H1 (cell line): ENCODE data around the gene SNCAIP. TPM values are rescaled to one million over a fixed set of nuclear protein-coding genes. Genes with fewer than 3 reads are reported as not detected.

Experiments used
- CTCF ChIA-PET: fragments of 300-600 bp; sonication (Branson Sonifier 250); formaldehyde crosslinking; loops from one replicate; lab custom pipeline; 2021; ENCODE audit not compliant: partially characterized antibody; lab: Charles Lee
- POLR2A ChIA-PET: fragments of 300-600 bp; sonication (Branson Sonifier 250); formaldehyde crosslinking; loops from one replicate; lab custom pipeline; 2021; ENCODE audit warnings: inconsistent platforms; ENCODE audit not compliant: partially characterized antibody; lab: Charles Lee
- DNase-seq, 2 experiments: peaks; one replicate each; pipeline versions ENCODE4 v3.0.0 to v3.0.0-alpha.2; 2010 to 2022; ENCODE audit warnings: low spot score in 2 of 2, low read depth in 1 of 2, mixed read lengths in 1 of 2
- FAIRE-seq: peaks from 2 replicates; lab custom pipeline; 2011; peaks lifted over from hg19 to GRCh38; lab: Jason Lieb, UNC
- H2AFZ ChIP-seq: 2 replicates; pipeline ENCODE4 v1.8.1; 2012; ENCODE audit warnings: low read length, inconsistent platforms
- H2AK5ac ChIP-seq: 2 replicates; pipeline ENCODE4 v1.6.1; 2013; ENCODE audit warnings: low read depth, low read length
- H2BK120ac ChIP-seq: replicated peaks from 2 replicates; pipeline ENCODE3; 2013; ENCODE audit warnings: low read depth, low read length, inconsistent platforms
- H2BK12ac ChIP-seq: 2 replicates; pipeline ENCODE4 v1.6.1; 2013; ENCODE audit warnings: low read depth, low read length
- H2BK15ac ChIP-seq: 2 replicates; pipeline ENCODE4 v1.6.1; 2013; ENCODE audit warnings: low read length
- H2BK20ac ChIP-seq: 2 replicates; pipeline ENCODE4 v1.6.1; 2013; ENCODE audit warnings: low read length
- H2BK5ac ChIP-seq: 2 replicates; pipeline ENCODE4 v1.6.1; 2013; ENCODE audit warnings: low read depth, low read length
- H3K14ac ChIP-seq: 2 replicates; pipeline ENCODE4 v1.6.1; 2013; ENCODE audit warnings: inconsistent platforms; ENCODE audit not compliant: insufficient read length
- H3K18ac ChIP-seq: 2 replicates; pipeline ENCODE4 v1.6.1; 2013; ENCODE audit warnings: low read length; ENCODE audit errors: extremely low read depth
- H3K23ac ChIP-seq: 2 replicates; pipeline ENCODE4 v1.6.1; 2013; ENCODE audit warnings: inconsistent platforms; ENCODE audit not compliant: insufficient read length
- H3K23me2 ChIP-seq: 2 replicates; pipeline ENCODE4 v1.6.1; 2013; ENCODE audit warnings: low read depth, low read length
- H3K27ac ChIP-seq: 2 replicates; pipeline ENCODE4 v1.6.1; 2011; ENCODE audit warnings: low read depth, low read length, inconsistent platforms
- H3K27me3 ChIP-seq, 4 experiments: replicated peaks in 1 of 4; 1 replicate in 1 of 4; 2 replicates in 3 of 4; pipeline versions ENCODE4 v1.6.1 to v1.8.1; 2011 to 2013; ENCODE audit warnings: low read length in 3 of 4, mild to moderate bottlenecking in 3 of 4, inconsistent platforms in 2 of 4, mixed read lengths in 2 of 4, moderate library complexity in 1 of 4; ENCODE audit not compliant: control insufficient read depth in 3 of 4, insufficient read depth in 3 of 4; ENCODE audit errors: extremely low read depth in 1 of 4
- H3K36me3 ChIP-seq, 4 experiments: 2 replicates each; pipeline versions ENCODE4 v1.6.1 to v1.8.1; 2011 to 2013; ENCODE audit warnings: mild to moderate bottlenecking in 4 of 4, low read length in 3 of 4, moderate library complexity in 2 of 4, control low read depth in 1 of 4, inconsistent platforms in 1 of 4; ENCODE audit not compliant: insufficient read depth in 4 of 4, control insufficient read depth in 2 of 4
- H3K4ac ChIP-seq: replicated peaks from 2 replicates; pipeline ENCODE3; 2013; ENCODE audit warnings: low read length, low read depth, mixed read lengths, inconsistent platforms; ENCODE audit not compliant: insufficient read length
- H3K4me1 ChIP-seq, 4 experiments: replicated peaks in 1 of 4; 1 replicate in 1 of 4; 2 replicates in 3 of 4; pipeline versions ENCODE4 v1.6.1 to v1.8.1; 2011 to 2013; ENCODE audit warnings: low read length in 3 of 4, inconsistent platforms in 2 of 4, mixed read lengths in 1 of 4; ENCODE audit not compliant: insufficient read depth in 4 of 4, control insufficient read depth in 3 of 4
- H3K4me2 ChIP-seq, 2 experiments: 2 replicates each; pipeline versions ENCODE4 v1.6.1 to v1.8.1; 2011 to 2013; ENCODE audit warnings: low read depth in 2 of 2, low read length in 2 of 2, control low read depth in 1 of 2, inconsistent platforms in 1 of 2, mild to moderate bottlenecking in 1 of 2; ENCODE audit not compliant: insufficient read depth in 1 of 2
- H3K4me3 ChIP-seq, 4 experiments: fragments of 200-600, 300-600 bp in 1 of 4; sonication (generic), shearing (Covaris generic), sonication (Bioruptor Twin) in 1 of 4; 2 replicates each; pipeline versions ENCODE4 v1.5.1 to v1.8.1; 2011 to 2016; ENCODE audit warnings: low read length in 4 of 4, low read depth in 3 of 4, control low read depth in 2 of 4, inconsistent platforms in 2 of 4, mild to moderate bottlenecking in 2 of 4, mixed read lengths in 1 of 4, moderate library complexity in 1 of 4; ENCODE audit not compliant: insufficient read depth in 2 of 4; ENCODE audit errors: extremely low read depth in 1 of 4
- H3K56ac ChIP-seq: replicated peaks from 2 replicates; pipeline ENCODE3; 2013; ENCODE audit warnings: low read depth, mild to moderate bottlenecking, mixed read lengths, low read length, inconsistent platforms; ENCODE audit not compliant: insufficient read length
- H3K79me1 ChIP-seq: 2 replicates; pipeline ENCODE4 v1.6.1; 2013; ENCODE audit warnings: low read depth, low read length, control low read depth
- H3K79me2 ChIP-seq, 2 experiments: 2 replicates each; pipeline versions ENCODE4 v1.6.1 to v1.8.1; 2012 to 2013; ENCODE audit warnings: low read length in 2 of 2, mild to moderate bottlenecking in 2 of 2, inconsistent platforms in 1 of 2; ENCODE audit not compliant: insufficient read depth in 2 of 2, control insufficient read depth in 1 of 2
- H3K9ac ChIP-seq, 4 experiments: replicated peaks in 1 of 4; 1 replicate in 1 of 4; 2 replicates in 3 of 4; pipeline versions ENCODE4 v1.6.1 to v1.8.1; 2011 to 2013; ENCODE audit warnings: low read depth in 3 of 4, low read length in 3 of 4, control low read depth in 2 of 4, mild to moderate bottlenecking in 2 of 4, moderate library complexity in 2 of 4, inconsistent platforms in 1 of 4; ENCODE audit errors: extremely low read depth in 1 of 4
- H3K9me3 ChIP-seq, 2 experiments: 2 replicates each; pipeline versions ENCODE4 v1.6.1 to v1.8.1; 2012 to 2013; ENCODE audit warnings: mild to moderate bottlenecking in 2 of 2, moderate library complexity in 2 of 2, control low read depth in 1 of 2, inconsistent platforms in 1 of 2, low read depth in 1 of 2, low read length in 1 of 2, mixed read lengths in 1 of 2; ENCODE audit not compliant: insufficient read depth in 2 of 2
- H4K20me1 ChIP-seq, 2 experiments: replicated peaks in 1 of 2; 2 replicates each; pipeline versions ENCODE3 to v1.8.1; 2011 to 2013; ENCODE audit warnings: inconsistent platforms in 2 of 2, low read length in 2 of 2, mild to moderate bottlenecking in 1 of 2; ENCODE audit not compliant: insufficient read depth in 2 of 2, control insufficient read depth in 1 of 2
- H4K5ac ChIP-seq: 2 replicates; pipeline ENCODE4 v1.6.1; 2013; ENCODE audit warnings: low read length, low read depth, mixed read lengths, inconsistent platforms; ENCODE audit not compliant: insufficient read length
- H4K8ac ChIP-seq: 2 replicates; pipeline ENCODE4 v1.8.0; 2013; ENCODE audit warnings: mild to moderate bottlenecking, moderate library complexity, low read length, inconsistent platforms; ENCODE audit not compliant: insufficient read depth; ENCODE audit errors: extremely low read depth
- H4K91ac ChIP-seq: replicated peaks from 2 replicates; pipeline ENCODE3; 2013; ENCODE audit warnings: low read length, mixed read lengths, inconsistent platforms; ENCODE audit not compliant: insufficient read length
- ASH2L ChIP-seq: fragments of 200-600, 300-600 bp; sonication (generic); IDR thresholded peaks from one replicate; pipeline ENCODE4 v1.7.1; 2017; ENCODE audit warnings: low read length
- CHD1 ChIP-seq: IDR thresholded peaks from 2 replicates; pipeline ENCODE4 v1.6.1; 2012; ENCODE audit warnings: low read depth, low read length, improper control_type of control experiment
- GTF2F1 ChIP-seq: IDR thresholded peaks from 2 replicates; pipeline ENCODE4 v1.6.1; 2012; ENCODE audit warnings: low read depth, low read length, improper control_type of control experiment, borderline replicate concordance
- KDM1A ChIP-seq: fragments of 200-600, 300-600 bp; sonication (generic); IDR thresholded peaks from 2 replicates; pipeline ENCODE4 v1.7.1; 2016; ENCODE audit warnings: mild to moderate bottlenecking, low read length, borderline replicate concordance
- NANOG ChIP-seq: IDR thresholded peaks from 2 replicates; pipeline ENCODE4 v1.6.1; 2011; ENCODE audit warnings: low read length, low read depth, mild to moderate bottlenecking, inconsistent platforms; ENCODE audit not compliant: insufficient read depth, poor library complexity, severe bottlenecking
- POLR2AphosphoS5 ChIP-seq: IDR thresholded peaks from 2 replicates; pipeline ENCODE4 v1.6.1; 2011; ENCODE audit warnings: low read depth, low read length
- RFX5 ChIP-seq: IDR thresholded peaks from 2 replicates; pipeline ENCODE4 v1.6.1; 2011; ENCODE audit warnings: low read depth, low read length, improper control_type of control experiment, borderline replicate concordance
- SP1 ChIP-seq: IDR thresholded peaks from 2 replicates; pipeline ENCODE4 v1.6.1; 2011; ENCODE audit warnings: low read depth, low read length
- TCF12 ChIP-seq: IDR thresholded peaks from 2 replicates; pipeline ENCODE4 v1.6.1; 2011; ENCODE audit warnings: low read depth, mild to moderate bottlenecking, low read length
- ZNF274 ChIP-seq: IDR thresholded peaks from 2 replicates; pipeline ENCODE4 v1.7.0; 2012; ENCODE audit warnings: low read length, borderline replicate concordance; ENCODE audit errors: extremely low read depth
- WGBS, 2 experiments: shearing (Covaris generic) in 1 of 2; methylation state at CpG; one replicate each; pipeline versions ENCODE4 v1.1.6 to v1.1.7; 2013 to 2015; ENCODE audit warnings: low lambda C conversion rate in 2 of 2, mixed read lengths in 2 of 2, inconsistent platforms in 1 of 2, low coverage in 1 of 2, missing lambda C conversion rate in 1 of 2; ENCODE audit not compliant: insufficient replicate concordance in 2 of 2, insufficient coverage in 1 of 2, insufficient read length in 1 of 2; ENCODE audit errors: extremely low coverage in 1 of 2, missing lambda C conversion rate in 1 of 2; 5-methylcytosine and 5-hydroxymethylcytosine counted together
- polyA plus RNA-seq, 7 experiments: library from polyadenylated mRNA; depleted of rRNA in 3 of 7; stranded (reverse) in 5 of 7; unstranded in 2 of 7; fragments of >200 nt in 5 of 7; fragments of 200-250 nt in 2 of 7; gene quantifications; 1 replicate in 5 of 7; 2 replicates in 1 of 7; 4 replicates in 1 of 7; pipeline versions ENCODE4 v1.2.1 to v1.2.3, GENCODE V29; 2011 to 2013; ENCODE audit warnings: missing spikeins in 2 of 7, mixed read lengths in 2 of 7
- total RNA-seq: library from RNA; stranded (reverse); fragmentation: NEBNext Ultra II Directional; extraction: Animal tissue kit (Norgen Biotek cat#: 25700); gene quantifications from 2 replicates; pipeline ENCODE4 v1.2.1, GENCODE V29; 2021
- TF ChIP-seq, protein P1 (sequence below): IDR thresholded peaks from 2 replicates; pipeline ENCODE4 v1.6.1; 2011; ENCODE audit warnings: low read length, improper control_type of control experiment

Gene SNCAIP
- total and polyA plus RNA-seq, 2 of the 8 experiments (the other 6 are each of a cell fraction or from before 2014, with no cell fraction given): 3.9 to 9.0 TPM

DNA sequence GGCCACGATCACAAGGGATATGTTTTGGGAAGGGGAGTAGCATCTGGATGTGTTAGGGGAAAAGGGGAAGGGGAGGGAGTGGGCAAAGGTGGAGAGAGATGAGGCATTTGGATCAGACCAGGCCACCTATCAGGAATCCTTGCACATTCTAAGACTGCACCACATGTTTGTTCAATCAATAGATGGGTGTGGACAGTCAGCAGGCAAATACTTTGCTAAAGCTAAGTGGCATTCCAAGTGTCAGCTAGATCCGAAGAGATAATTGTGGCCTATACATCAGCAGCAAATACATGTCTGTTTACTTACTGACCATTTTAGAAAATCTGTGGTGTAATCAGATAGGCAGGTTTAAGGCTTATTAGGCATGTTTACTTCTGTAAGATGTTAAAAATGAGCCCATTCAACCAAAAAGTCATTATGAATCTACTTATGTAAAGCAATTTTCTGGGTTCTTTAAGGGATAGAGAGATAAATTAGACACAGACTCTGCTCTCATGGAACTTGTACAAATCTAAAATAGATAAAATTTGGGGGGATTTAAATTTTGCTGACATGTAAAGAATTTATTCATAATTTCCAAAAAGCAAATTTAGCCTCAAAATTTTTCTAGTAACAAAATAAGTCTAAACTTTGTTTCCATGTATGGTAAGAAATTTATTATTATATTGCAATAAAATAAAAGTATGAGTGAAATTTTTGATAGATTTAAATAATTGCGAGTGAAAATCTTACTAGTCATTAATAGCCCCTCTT, 107.3 kb downstream of the SNCAIP start:
- ChIA-PET POLR2A (no interaction called here), CTCF (interaction anchor here (0.7 to 0.9 kb wide), 2 partner anchors 78 to 208 kb away, joined by 3 read pairs; no protein-coding TSS in a partner anchor)
- no peak overlapping the region for H3K4ac ChIP-seq
- H2BK15ac ChIP-seq: no peak overlapping the region
- H2BK12ac ChIP-seq: no peak overlapping the region
- no peaks in the 10 kb centered on the region for H4K20me1 ChIP-seq
- H2BK5ac ChIP-seq: no peak overlapping the region
- H3K27ac ChIP-seq: no peak overlapping the region
- no peak overlapping the region for H3K14ac ChIP-seq
- peaks cover 0 to 6% (median 6%) of the 10 kb centered on the region in 4 experiments; a peak in 3 of 7 replicates for H3K4me1 ChIP-seq
- no peak for FAIRE-seq
- no peaks in the 10 kb centered on the region for H3K79me2 ChIP-seq
- no peak overlapping the region for H4K5ac ChIP-seq
- H3K79me1 ChIP-seq: no peaks in the 10 kb centered on the region; the same call in 1 of the 2 replicates
- H2AFZ ChIP-seq: no peak overlapping the region
- no peaks in the 10 kb centered on the region for H3K23me2 ChIP-seq
- H2AK5ac ChIP-seq: no peak overlapping the region
- H3K23ac ChIP-seq: no peak overlapping the region
- no peak overlapping the region for H3K18ac ChIP-seq
- H2BK120ac ChIP-seq: no peak overlapping the region
- H3K9ac ChIP-seq: no peak overlapping the region
- no peak overlapping the region for H3K4me2 ChIP-seq
- no peaks in the 10 kb centered on the region for H3K9me3 ChIP-seq
- H4K91ac ChIP-seq: no peak overlapping the region
- DNase-seq: no peak
- TF ChIP-seq GTF2F1 (no peak), KDM1A (no peak), RFX5 (no peak), ZNF274 (no peak), CHD1 (no peak), ASH2L (no peak), NANOG (no peak), TCF12 (no peak), SP1 (no peak), POLR2AphosphoS5 (no peak)
- TF ChIP-seq, protein P1, sequence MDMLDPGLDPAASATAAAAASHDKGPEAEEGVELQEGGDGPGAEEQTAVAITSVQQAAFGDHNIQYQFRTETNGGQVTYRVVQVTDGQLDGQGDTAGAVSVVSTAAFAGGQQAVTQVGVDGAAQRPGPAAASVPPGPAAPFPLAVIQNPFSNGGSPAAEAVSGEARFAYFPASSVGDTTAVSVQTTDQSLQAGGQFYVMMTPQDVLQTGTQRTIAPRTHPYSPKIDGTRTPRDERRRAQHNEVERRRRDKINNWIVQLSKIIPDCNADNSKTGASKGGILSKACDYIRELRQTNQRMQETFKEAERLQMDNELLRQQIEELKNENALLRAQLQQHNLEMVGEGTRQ: no peak
- 0 out of 2 replicates have a peak overlapping the region, but pooled peaks have one; percentile 14 for H2BK20ac ChIP-seq
- H4K8ac ChIP-seq: no peak overlapping the region
- H3K36me3 ChIP-seq: no peaks in the 10 kb centered on the region
- H3K56ac ChIP-seq: no peak overlapping the region
- no peak overlapping the region for H3K4me3 ChIP-seq
- 87% methylated on average over 3 of the region's 3 CpGs; no CpG with 5 or more reads in 1 of the 2 experiments for WGBS, 2 experiments
- no peaks in the 10 kb centered on the region for H3K27me3 ChIP-seq
